ENCODE data around the gene LLGL2.
A peak's percentile ranks its signal among the peaks of the same experiment; 100 is the strongest.

Gene LLGL2

GRCh38 chr17:75481194-75482068 is 44.1 kb upstream of the LLGL2 start:
- H3K4me3 ChIP-seq (replicated peaks in 1 of 2; ENCODE audit: low read depth in 2 of 2, low read length in 2 of 2) = no peak overlapping the region
- no peak for TF ChIP-seq CTCF (IDR thresholded peaks at IDR 0.05; ENCODE audit: low read depth, low read length)
- no peak for DNase-seq (ENCODE audit: low read depth in 2 of 2)

GRCh38 chr17:75482098-75482942 is 43.2 kb upstream of the LLGL2 start:
- no peak for DNase-seq (ENCODE audit: low read depth in 2 of 2)
- H3K4me3 ChIP-seq (replicated peaks in 1 of 2; ENCODE audit: low read depth in 2 of 2, low read length in 2 of 2) = no peak overlapping the region
- no peak for TF ChIP-seq CTCF (IDR thresholded peaks at IDR 0.05; ENCODE audit: low read depth, low read length)

GRCh38 chr17:75485688-75486087 is 39.8 kb upstream of the LLGL2 start:
- H3K4me3 ChIP-seq (replicated peaks in 1 of 2; ENCODE audit: low read depth in 2 of 2, low read length in 2 of 2) = no peak overlapping the region
- no peak for DNase-seq (ENCODE audit: low read depth in 2 of 2)
- no peak for TF ChIP-seq CTCF (IDR thresholded peaks at IDR 0.05; ENCODE audit: low read depth, low read length)

- H3K4me3 ChIP-seq (replicated peaks in 1 of 2; ENCODE audit: low read depth in 2 of 2, low read length in 2 of 2) = no peak overlapping the region
- no peak for DNase-seq (ENCODE audit: low read depth in 2 of 2)
- no peak for TF ChIP-seq CTCF (IDR thresholded peaks at IDR 0.05; ENCODE audit: low read depth, low read length)
Observed at GRCh38 chr17:75486151-75486550, 39.3 kb upstream of the LLGL2 start.

- DNase-seq (ENCODE audit: low read depth in 2 of 2) = no peak
- TF ChIP-seq CTCF (IDR thresholded peaks at IDR 0.05; ENCODE audit: low read depth, low read length) = no peak
- no peak overlapping the region for H3K4me3 ChIP-seq (replicated peaks in 1 of 2; ENCODE audit: low read depth in 2 of 2, low read length in 2 of 2)
Observed at GRCh38 chr17:75486951-75487350, 38.5 kb upstream of the LLGL2 start.

GRCh38 chr17:75487351-75488070 is 38.0 kb upstream of the LLGL2 start:
- TF ChIP-seq CTCF (IDR thresholded peaks at IDR 0.05; ENCODE audit: low read depth, low read length) = no peak
- DNase-seq (ENCODE audit: low read depth in 2 of 2) = peak; percentile 18 to 30
- H3K4me3 ChIP-seq (replicated peaks in 1 of 2; ENCODE audit: low read depth in 2 of 2, low read length in 2 of 2) = no peak overlapping the region

Measured in cardiac fibroblast (primary cell).